K562 treated with DMSO at 1 percent for 48 hours (cell line): ENCODE measurements around the gene TAF4. TPM values are rescaled to one million over a fixed set of nuclear protein-coding genes. Genes with fewer than 3 reads are reported as not detected.

Source experiments
- total RNA-seq: library from RNA; unstranded; fragments of 300-600 nt; gene quantifications from 2 replicates; pipeline ENCODE4 v1.2.3, GENCODE V29; 2022; ENCODE audit warnings: low replicate concordance; ENCODE audit errors: extremely low read depth

Gene TAF4
- not detected in 2 replicates for total RNA-seq

DNA sequence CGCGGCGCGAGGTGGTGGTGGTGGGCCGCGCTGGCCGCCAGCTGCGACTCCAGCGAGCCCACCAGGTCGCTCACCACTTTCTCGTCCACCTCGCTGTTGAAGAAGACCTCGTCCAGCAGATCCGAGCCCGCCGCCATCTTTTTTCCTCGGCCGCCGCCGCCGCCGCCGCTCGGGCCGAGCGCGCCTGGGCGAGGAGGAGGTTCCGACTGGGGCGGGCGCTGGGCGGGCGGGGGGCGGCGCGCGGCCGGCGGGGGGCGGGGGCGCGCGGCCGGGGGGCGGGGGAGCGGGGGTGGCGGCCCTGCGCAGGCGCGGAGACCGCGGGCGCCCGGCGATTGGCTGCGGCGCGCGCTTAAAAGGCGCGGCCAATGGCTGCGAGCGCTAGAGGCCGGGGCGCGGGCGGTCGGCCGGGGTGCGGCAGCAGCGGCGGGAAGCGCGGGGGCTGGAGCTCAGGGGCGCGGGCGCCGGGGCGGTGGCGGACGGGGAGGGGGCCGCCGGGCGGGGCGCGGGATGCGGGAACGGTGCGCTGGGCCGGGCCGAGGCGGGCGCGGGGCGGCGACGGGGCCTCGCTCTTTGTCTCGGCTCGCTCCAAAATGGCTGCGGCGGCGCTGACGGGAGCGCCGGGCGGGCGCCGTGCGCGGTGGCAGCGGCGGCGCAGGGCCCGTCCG is at the start of gene TAF4:
TAF4 (minus strand) TSS at position 208 of the 665 bp plus-strand sequence; CDS start at position 137, 71 bp downstream.

Other genes with a start within 250 kb of the TAF4 start
- not detected in 2 replicates for gene LSM14B, start 56.6 kb upstream of the TAF4 start, total RNA-seq
- gene PSMA7, start 77.5 kb upstream of the TAF4 start, total RNA-seq = 514 TPM in 1 of 2 replicates, not detected in the other
- gene SS18L1, start 77.9 kb upstream of the TAF4 start, total RNA-seq = not detected in 2 replicates
- not detected in 2 replicates for gene MTG2, start 117.1 kb upstream of the TAF4 start, total RNA-seq
- gene HRH3, start 154.4 kb upstream of the TAF4 start, total RNA-seq = not detected in 2 replicates
- not detected in 2 replicates for gene OSBPL2, start 172.6 kb upstream of the TAF4 start, total RNA-seq
- gene ADRM1, start 237.1 kb upstream of the TAF4 start, total RNA-seq = 328 TPM in 1 of 2 replicates, not detected in the other